Hematopoietic multipotent progenitor cell treated with erythropoietin and hydrocortisone succinate and interleukin-3 and kit ligand, for 8 days (in vitro differentiated cells): ENCODE data around the gene INO80C.
"Not testable (repeated sequence)": the region's sequence is repeated elsewhere in the genome, so short reads cannot be mapped to it uniquely, and the experiment has no call there.

ENCODE experiments used
- DNase-seq: peaks from one replicate; pipeline ENCODE4 v3.0.0-alpha.2; 2015

INO80C gene

DNA sequence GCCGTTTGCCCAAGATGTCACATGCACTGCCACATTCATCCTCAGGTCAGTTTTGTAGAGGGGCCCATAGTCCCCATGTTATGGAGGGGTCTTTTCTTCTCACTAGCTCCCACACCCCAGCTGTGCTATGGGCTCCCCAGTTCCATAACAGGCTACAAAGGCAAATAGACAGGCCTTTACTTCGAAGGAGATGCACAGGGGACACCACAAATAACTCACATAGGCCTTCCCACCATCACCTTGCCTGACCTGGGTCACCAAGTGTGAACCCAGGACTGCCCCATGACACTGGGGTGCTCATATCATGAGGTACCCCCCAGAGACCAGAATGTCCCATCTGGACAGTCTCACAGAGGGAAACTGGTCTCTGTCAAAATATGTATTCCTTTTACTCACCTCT, 15.0 kb upstream of the INO80C start:
- no peak for DNase-seq

DNA sequence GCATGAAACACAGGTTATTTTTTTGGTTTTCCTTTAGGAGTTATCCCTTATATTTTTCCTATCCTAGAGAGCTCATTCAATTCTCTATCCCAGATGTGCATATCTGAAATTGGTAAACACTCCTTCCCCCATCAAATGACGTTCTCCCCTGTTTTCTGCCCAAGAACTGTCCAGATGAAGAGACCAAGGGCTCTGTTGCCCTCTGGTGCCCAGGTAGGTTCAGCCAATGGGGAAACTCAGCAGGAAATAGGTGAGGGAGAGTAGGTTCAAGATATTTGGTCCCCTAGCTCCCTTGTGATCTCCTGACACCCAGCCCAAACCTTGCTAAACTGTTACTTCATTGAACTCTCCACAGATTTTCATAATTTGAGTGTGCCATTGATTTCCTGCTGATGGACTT, 14.1 kb upstream of the INO80C start:
- DNase-seq = no peak

DNA sequence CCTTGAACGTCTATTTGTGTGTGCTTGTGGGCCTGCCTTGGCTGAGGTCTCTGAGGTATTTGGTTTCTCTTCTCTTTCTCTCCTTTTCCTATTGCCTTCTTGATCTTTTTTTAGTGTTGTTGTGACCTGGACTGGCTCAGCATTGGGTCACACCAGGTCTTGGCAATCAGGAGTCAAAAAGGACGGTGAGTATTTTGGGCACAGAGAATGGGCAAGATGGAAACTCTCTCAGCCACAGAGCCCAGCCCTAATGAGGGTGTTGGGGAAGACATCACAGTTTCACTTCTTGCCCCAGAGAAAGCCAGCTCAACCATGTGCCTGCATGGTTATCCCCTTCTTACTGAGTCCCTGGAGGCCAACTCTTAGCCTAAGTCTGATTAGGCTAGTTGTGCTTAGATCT, 13.7 kb upstream of the INO80C start:
- no peak for DNase-seq

DNA sequence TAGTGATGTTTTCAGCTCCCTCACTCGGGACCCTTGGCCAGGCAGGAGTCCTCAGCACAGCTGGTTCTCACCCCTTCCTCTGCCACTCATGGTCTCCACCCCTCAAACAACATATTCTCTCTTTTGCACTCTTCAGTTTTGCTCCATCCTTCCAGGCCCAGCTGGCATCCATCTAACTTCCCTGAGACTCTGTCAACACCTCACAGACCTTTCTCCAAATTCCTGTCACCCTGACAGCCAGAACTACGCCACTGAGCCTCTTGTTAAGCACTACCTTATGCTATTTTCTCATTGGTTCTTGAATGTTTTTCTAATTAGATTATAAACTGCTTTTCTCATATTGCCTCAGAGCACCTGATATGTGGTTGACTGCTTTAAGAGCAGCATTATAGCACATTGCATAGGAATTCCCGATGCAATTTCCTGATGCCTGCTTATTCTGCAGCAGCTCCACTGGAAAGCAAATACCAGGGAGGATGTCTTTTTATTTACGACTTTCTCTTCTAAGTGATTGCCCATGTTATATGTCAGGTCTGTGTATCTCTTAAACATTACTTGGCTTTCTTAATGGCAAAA, 12.4 kb upstream of the INO80C start:
- DNase-seq = no peak

DNA sequence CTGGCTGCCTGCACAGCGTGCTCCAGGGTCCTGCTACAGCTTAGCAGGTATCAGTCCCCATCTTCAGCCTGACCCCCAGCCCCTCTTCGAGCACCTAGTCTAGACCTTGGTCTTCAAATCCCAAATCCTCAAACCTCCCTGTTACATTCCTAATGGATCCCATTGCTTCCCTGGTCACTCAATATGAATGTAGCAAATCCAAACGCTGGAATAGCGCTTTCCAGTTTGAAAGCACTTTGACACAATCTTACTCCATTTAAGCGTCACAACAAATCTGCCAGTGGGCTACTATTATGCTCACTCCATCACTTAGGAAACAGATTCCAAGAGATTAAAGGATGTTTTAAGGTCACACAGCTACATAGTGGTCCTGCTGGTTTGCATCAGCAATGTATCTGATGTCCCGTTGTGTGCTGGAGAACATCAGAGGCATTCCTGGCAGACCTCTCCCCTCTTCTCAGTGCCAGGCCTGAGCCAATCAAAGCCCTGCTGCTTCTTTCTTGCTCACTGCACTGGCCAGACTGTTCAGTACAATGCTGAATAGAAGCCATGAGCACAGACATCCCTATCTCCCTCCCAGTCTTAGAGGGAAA, 11.1 kb upstream of the INO80C start:
- DNase-seq = no peak

DNA sequence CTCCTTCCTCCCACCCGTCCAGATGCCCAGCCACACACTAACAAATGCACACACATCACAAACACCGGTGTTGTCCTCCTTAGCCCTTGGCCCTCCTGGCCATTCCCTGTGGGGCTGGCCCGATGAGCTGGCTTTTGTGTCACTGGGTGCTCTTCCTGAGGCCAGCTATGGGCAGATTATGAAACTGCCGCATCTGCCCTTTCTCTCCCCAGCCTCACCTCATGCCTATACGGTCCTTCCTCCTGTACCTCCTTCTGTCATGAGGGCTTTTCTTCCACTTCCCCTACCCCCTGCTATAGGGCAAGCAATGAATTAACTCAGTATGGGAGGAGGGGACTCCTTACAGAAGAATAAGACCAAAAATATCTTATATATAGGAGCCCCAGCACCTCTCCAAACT, 10.3 kb upstream of the INO80C start:
- DNase-seq = no peak

DNA sequence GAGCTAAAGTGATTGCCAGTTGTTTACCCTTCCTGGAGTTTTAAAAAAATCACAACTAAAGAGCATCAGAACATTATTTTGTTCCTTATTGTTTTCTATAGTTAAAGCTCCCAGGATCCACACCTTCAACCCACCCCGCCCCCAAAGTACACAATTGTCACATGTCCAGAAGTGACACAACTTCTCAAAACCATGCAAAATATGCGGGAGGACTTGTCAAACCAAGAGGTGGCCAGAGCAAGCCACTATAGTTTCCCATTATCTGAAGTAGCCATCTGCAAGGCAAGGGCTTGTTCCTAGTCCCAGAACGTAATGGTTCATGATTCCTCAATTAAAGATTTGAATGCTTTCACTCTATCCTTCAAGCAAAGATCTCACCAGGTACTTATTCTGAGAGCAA, 9.9 kb upstream of the INO80C start:
- no peak for DNase-seq

DNA sequence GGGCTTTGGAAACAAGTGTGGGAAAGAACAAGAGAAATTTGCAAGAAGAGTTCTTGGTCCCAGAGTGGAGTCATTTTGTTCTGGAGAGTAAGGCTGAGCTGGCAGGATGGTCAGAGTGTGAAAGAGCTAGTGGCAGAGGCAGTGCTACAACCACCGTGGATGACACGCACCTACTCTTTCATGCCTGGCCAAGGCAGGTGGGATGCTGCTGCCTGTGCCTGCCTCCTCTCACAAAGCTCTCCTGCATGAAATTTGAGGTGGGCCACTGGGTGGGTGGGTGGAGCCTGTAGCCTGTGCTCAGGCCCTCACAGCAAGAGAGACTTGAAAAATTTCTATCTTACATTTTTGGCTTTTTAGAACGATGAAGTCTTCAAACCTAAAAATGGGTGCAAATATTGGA, 9.4 kb upstream of the INO80C start:
- no peak for DNase-seq

DNA sequence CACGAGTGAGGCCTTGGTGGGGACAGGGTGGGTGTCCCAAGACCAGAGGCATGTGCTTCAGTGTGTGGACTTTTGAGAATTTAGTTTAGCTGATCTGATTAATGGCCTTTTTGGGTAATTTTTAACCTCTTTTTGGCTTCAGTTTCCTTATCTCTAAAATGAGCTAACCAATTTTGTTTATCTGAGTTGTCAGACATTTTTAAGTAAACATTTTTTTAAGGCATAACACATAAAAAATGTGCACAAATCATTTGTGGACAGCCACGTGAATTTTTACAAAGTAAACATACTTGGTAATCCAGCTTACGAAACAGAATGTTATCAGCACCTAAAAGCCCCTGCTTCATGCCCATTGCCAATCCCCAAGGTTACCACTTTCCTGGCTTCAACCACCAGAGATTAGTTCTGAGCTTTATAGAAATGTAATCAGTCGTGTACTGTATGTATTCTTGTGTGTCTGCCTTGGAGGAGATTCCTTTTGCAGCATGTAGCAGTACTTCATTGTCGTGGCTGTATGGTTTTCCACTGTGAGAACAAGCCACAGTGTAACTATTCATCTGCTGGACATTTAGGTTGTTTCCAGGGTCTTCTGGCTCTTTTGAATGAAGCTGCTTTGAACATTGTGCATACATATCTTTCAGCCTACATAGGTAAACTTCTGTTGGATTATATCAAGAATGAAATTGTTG, 8.4 kb upstream of the INO80C start:
- DNase-seq = peak; percentile 67

DNA sequence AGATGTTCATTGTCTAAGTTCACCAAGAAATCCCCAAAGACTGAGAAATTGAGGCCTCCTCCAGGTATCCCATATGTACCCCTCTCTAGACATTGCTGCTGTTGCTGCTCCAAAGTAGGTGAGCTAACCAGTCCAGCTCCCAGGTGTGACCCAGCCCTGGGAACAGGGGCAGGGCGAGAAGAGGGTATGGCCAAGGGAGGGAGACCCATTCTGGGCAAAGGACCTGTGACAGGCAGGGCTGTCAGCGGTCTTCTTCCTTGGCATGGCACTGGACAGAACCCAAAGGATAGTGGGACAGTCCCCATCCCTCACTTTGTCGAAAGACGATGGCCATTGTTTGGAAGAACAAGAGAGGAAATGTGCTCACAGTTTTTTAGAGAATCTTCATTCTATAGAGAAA, 7.2 kb upstream of the INO80C start:
- no peak for DNase-seq

DNA sequence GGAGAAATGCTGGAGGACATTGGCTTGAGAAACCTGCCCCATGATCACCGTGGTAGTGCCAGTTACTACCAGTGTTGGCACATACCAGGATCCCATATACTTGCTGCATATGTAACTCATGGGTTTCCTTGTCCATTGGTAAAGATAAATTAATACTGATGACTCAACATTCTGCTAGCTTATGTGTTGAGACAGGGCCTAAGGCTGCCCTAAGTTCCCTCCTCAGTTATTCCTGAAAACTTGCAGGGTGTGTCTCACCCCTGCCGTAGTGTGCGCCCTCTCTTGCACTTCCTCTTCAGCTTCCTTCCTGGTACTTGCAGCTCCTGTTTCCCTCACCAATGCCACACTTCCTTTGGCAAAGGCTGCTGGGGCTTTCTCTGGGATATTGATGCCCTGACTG, 4.3 kb upstream of the INO80C start:
- DNase-seq = no peak

DNA sequence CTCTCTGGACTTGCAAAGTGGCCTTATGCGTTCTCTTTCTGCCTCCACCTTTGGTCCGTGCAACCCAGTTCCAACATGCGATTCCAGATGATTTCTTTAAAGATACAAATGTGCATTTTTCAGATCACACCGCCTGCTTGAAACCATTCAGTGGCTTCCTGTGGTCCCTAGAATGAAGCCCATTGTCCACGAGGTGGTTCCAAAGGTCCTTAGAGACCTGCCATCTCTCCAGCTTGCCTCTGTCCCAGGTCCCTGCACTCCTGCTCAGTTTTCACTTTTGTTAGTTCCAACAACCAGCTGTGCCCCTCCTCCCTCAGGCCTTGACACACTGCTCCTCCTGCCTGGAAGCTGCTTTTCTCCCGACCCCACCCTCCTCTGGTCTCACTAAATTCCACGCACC, 3.6 kb upstream of the INO80C start:
- no peak for DNase-seq

DNA sequence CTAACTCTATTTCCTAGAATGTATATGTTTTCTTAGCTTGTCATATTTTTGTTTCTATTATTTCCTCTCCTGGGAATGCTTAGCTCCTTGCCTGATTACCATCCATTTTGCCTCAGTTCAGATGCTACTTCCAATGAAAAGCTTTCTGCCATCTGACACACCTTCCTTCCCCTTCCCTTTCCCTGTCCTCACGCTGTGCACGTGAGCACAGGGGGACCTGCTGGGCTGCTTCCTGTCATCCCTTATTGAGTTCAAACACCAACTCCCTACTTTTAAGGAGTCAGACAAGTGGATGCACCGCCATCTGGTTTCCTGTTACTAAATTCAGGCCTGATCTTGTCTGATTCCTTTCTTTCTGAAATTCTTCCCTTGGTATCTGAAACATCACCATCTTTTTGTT, 2.4 kb upstream of the INO80C start:
- DNase-seq = no peak

DNA sequence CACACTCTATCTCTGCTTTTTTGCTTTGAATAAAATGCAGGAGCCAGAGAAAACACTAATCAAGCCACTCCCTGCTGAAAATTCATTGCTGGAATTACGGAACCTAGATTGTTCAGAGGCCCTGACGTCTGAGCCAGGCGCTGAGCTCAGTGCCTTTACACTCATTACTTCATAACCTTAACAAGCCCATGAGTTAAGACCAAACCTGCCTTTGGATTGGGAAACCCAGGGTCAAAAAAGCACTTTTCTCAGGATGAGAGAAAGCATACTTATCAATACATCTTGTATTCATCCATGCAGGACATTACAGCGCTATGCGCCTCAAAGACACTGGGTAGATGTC, 762 bp downstream of the INO80C start:
- DNase-seq = no peak

DNA sequence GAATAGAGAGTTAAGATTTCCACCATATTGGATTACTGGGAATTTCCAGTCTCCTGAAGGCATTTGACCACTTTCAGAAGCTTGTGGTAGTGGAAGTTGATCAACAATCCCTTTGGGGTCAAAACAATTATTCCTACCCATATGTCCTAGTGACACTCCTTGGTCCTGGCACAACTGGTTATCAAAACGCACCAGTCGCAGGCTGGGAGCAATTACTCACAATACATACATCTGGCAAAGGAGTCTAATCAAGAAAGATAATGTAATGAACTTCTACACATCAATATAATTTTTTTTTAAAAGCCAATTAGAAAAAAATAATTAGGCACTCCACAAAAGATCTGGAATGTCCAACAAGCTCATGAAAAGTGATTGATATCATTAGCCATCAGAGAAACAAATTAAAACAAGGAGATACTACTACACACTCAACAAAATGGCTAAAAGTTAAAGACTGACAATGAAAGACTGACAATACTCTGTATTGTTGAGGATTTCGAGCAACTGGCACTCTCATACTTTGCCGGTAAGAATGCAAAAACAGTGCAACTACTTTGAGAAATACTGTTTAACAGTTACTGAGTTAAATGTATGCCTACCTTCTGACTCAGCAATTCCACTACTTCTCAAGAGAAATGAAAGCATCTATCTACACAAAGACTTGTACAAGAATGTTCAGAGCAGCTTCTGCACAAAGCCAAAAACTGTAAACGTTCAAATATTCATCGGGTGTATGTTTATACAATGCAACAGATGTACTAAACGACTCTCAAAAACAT, 2.0 kb downstream of the INO80C start:
- DNase-seq = peak; percentile 75

DNA sequence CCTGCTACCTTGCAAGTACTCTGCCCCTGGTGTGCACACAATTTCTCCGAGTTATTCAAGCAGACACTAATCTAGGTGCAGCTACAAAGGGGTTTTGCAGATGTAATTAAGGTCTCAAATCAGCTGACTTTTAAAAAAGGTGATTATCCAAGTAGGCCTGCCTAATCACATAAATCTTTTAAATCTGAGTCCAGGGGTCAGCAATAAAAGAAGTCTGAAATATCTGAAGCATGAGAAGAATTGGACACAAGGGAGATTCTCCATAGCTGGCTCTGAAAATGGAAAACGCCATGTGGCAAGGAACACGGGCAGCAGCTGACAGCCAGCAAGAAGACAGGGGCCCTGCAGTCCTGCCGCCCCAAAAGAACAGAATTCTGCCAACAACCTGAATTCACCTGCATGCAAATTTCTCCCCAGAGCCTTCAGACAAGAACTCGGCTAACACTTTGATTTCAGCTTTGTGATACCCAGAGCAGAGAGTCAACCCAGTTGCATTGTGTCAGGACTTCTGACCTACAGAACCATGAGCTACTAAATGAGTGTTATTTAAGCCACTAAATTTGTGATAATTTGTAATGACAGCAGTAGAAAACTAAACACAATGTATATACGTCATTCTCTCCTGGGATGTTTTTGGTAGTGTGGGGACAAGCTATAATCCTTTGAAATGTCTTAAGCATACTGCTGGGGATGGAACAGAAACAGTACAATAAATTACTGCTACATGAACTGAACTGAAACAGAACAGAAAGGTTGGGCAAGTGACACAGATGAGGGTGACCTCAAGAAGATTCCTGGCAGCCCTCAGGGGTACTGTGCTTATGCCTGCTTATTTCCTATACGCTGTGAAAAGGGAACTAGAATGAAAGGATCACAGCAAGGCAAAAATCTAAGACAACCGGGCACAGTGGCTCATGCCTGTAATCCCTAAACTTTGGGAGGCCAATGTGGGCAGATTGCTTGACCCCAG, 3.2 kb downstream of the INO80C start:
- peak; percentile 12 for DNase-seq

DNA sequence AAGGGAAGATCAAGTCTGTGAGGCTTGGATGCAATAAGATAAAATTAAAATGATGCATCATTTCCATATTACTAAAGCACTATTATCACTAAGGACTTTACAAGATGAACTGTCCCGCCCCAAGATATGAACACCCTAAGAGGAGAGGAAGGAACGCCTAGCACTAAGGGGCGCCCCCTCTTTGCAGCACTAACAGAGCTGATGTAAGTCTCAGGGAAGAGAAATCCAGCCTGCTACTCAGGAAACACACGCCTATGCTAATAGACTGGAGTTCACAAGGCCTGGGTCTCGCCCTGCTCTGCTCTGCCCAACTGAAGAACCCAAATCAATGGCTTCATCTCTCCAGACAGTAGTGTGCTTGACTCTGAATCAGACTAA, 6.1 kb downstream of the INO80C start:
- peak; percentile 76 for DNase-seq

DNA sequence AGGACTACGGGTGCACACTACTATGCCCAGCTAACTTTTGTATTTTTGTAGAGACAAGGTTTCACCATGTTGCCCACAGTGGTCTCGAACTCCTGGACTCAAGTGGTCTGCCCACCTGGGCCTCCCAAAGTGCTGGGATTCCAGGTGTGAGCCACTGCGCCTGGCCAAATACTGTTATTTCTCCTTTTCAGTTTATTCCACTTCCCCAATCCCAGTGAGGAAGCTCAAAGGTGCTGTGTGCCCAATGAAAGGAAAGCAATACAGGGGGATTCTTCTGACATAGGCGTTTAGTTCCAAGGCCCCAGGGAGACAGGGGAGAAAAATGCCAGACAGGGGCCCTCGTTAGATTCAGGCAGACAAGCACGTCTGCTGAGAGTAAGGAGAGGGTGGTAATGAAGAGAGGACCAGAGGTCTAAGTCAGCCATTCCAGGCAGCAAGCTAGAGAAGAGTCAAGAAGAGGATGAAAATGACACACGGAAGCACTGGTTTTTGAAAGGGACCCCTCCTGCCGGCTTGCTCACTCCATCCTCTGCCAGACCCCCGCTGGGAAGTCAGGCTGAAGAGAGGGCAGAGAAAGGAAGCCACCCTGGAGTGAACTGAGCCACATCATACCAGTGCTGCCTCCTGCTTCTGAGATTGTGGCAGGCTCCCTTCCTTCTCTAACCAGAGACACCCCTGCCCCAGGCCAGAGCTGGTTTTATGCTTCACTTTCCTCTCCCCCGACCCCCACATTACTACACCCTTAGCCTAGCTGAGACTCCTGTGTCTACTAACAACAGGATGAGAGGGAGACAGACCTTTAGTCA, 6.7 kb downstream of the INO80C start:
- DNase-seq = no peak

DNA sequence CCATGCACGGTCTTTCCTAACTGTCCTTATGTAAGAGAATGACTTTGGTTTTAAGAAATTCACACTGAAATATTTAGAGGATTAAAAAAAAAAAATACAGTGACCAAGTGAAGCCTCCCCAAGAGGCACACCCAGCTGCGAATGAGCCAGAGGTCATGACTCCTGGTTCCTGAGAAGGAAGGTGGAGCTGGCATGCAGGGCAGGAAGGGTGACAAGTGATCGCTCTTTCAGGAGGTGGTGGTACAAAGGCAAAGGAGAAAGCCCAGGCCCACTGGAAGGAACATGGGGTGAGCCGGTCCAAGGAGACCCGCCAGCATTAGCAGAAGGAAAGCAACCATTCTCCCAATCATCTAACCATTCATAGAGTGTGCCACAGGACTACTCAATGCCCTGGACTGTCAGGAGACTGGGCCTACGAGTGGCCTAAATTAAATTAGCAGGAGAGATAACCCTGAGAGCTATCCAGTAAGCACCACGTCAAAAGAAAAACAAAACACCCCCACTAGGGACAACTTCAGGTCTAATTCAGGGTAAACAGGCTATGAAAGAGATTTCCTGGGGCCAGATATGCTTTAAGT, 7.8 kb downstream of the INO80C start:
- DNase-seq = no peak

DNA sequence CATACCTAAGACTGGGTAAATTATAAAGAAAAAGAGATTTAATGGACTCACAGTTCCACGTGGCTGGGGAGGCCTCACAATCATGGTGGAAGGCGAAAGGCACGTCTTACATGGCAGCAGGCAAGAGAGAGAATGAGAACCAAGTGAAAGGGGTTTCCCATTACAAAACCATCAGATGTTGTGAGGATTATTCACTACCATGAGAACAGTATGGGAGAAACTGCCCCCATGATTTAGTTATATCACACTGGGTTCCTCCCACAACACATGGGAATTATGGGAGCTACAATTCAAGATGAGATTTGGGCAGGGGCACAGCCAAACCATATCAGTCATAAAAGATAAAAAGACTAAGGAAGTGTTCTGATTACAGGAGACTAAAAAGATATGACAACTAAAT, 8.5 kb downstream of the INO80C start:
- not testable (repeated sequence) for DNase-seq

DNA sequence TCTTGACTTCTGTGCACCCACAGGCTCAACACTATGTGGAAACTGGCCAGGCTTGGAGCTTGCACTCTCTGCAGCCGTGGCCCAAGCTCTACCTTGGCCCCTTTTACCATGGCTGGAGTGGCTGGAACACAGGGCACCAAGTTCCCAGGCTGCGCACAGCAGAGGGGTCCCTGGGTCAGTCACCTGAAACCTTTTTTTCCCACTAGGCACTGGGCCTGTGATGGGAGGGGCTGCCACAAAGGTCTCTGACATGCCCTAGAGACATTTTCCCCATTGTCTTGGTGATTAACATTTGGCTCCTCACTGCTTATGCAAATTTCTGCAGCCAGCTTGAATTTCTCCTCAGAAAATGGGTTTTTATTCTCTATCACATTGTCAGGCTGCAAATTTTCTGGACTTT, 9.4 kb downstream of the INO80C start:
- DNase-seq = not testable (repeated sequence)

DNA sequence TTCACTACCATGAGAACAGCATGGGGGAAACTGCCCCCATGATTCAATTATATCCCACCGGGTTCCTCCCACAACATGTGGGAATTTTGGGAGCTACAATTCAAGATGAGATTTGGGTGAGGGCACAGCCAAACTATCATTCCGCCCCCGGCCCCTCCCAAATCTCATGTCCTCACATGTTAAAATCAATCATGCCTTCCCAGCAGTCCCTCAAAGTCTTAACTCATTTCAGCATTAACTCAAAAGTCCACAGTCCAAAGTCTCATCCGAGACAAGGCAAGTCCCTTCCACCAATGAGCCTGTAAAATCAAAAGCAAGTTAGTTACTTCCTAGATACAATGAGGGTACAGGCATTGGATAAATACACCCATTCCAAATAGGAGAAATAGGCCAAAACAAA, 10.2 kb downstream of the INO80C start:
- not testable (repeated sequence) for DNase-seq
